Right lobe of liver (tissue), 6 donors: ENCODE results near the gene GBE1. TPM values are rescaled to one million over a fixed set of nuclear protein-coding genes. Genes with fewer than 3 reads are reported as not detected.

ENCODE experiments used
- ATAC-seq, 4 donors: fragments of 200-7000 bp; cut with Tn5 transposase; one replicate each; pipeline ENCODE4 v1.9.1; 2020; ENCODE audit warnings: mild to moderate bottlenecking in 4 of 4, moderate library complexity in 4 of 4
- DNase-seq, 3 donors: peaks; one replicate each; pipeline ENCODE4 v3.0.0-alpha.2; 2020
- H3K27ac ChIP-seq, 3 donors: fragments of 200-600 bp; one replicate each; pipeline ENCODE4 v1.8.0; 2022
- H3K27me3 ChIP-seq, 2 donors: fragments of 200-600 bp; one replicate each; pipeline ENCODE4 v1.8.0; 2022
- H3K36me3 ChIP-seq, 4 donors: fragments of 200-600 bp; sonication (generic) in 1 of 4; one replicate each; pipeline versions ENCODE4 v1.5.1 to v1.8.0; 2017 to 2022; ENCODE audit warnings: control low read depth in 1 of 4
- H3K4me1 ChIP-seq, 4 donors: fragments of 200-600 bp; sonication (generic) in 1 of 4; one replicate each; pipeline versions ENCODE4 v1.5.1 to v1.8.0; 2017 to 2022; ENCODE audit warnings: control low read depth in 1 of 4
- H3K4me3 ChIP-seq, 3 donors: fragments of 200-600 bp; one replicate each; pipeline ENCODE4 v1.8.0; 2022
- H3K9me3 ChIP-seq, 4 donors: fragments of 200-600 bp; sonication (generic) in 1 of 4; one replicate each; pipeline versions ENCODE4 v1.5.1 to v1.8.0; 2017 to 2022; ENCODE audit warnings: control low read depth in 1 of 4
- POLR2A ChIP-seq: fragments of 450-650 bp; IDR thresholded peaks from one replicate; pipeline ENCODE4 v1.6.1; 2017; ENCODE audit warnings: antibody characterized with exemption, mild to moderate bottlenecking
- WGBS: methylation state at CpG from one replicate; pipeline ENCODE4 v1.1.6; 2018; ENCODE audit warnings: low coverage, low lambda C conversion rate; ENCODE audit not compliant: insufficient coverage; ENCODE audit errors: missing lambda C conversion rate; 5-methylcytosine and 5-hydroxymethylcytosine counted together
- intact Hi-C, 2 donors: fragments of 100-400 bp; cut with DNase I; formaldehyde crosslinking; loops; one replicate each; pipeline versions ENCODE4 v1.11.2 to v1.14.1; 2022
- total RNA-seq, 6 experiments: library from RNA; depleted of rRNA in 2 of 6; stranded (reverse); fragments of >200 nt in 2 of 6; fragmentation: NEBNext Ultra II Directional in 3 of 6; extraction: Animal tissue kit (Norgen Biotek cat#: 25700) in 3 of 6; gene quantifications; one replicate each; pipeline versions ENCODE4 v1.1.0 to v1.2.4, GENCODE V29; 2016 to 2023
- TF ChIP-seq, protein P1 (sequence below), 4 donors: fragments of 200-600 bp in 3 of 4; fragments of 450-650 bp in 1 of 4; IDR thresholded peaks; one replicate each; pipeline versions ENCODE4 v1.5.1 to v1.8.0; 2016 to 2022; ENCODE audit warnings: antibody characterized with exemption in 4 of 4, mild to moderate bottlenecking in 2 of 4
- donor health status: DM: no; HTN: yes; CAD: no.
- donor health status: DM: no; HTN: no; CAD: no.
- donor health status: DM: no; HTN: no; CAD: no.
- donor health status: DM: no; HTN: yes; CAD: no.
- donor health status: DM: no; HTN: yes; CAD: no.

Gene GBE1
- total RNA-seq, 6 experiments from 2014 or later: 27.3 to 66.0 (median 57.3) TPM

DNA sequence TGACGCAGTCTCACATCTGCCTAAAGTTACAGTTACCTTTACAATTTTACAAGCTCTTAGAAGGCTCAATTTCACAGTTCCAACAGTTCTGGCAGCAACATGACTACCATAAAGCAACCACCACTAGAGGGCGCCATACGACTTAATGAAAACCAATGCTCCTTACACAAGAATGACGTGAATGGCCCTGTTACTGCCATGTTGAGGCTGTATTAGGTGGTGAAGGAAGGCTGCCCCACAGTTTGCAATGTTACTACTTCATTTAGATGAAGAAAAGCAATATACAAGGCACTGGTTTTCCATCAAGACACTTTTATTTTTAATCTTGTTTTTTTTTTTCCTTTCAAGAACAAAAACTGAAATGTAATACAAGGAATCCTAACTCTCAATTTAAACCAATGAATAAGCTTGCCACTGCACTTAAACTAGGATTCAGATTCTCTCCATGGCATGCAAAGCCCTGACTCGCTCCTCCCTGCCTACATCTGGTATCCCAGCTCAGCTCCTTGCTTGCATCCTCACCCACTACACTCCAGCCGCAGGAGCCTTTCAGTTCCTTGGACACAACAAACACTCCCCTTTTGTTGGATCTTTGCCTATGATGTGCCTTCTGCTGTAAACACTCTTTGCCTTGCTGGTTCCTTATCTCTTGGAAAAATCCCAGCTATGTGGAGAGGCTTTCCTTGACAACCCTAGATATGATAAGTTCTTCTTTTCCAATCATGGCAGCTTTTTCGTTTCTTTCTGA, 270.7 kb downstream of the GBE1 start:
- WGBS: 37% methylated on average over 7 of the region's 7 CpGs
- H3K9me3 ChIP-seq: no peaks in the 10 kb centered on the region
- intact Hi-C loops: no loop called here
- ATAC-seq (peak; percentile 85 to 96 (median 90)), DNase-seq (peak; percentile 49 to 76 (median 49))
- no peaks in the 10 kb centered on the region for H3K36me3 ChIP-seq
- H3K4me3 ChIP-seq: no peak overlapping the region
- TF ChIP-seq, protein P1, sequence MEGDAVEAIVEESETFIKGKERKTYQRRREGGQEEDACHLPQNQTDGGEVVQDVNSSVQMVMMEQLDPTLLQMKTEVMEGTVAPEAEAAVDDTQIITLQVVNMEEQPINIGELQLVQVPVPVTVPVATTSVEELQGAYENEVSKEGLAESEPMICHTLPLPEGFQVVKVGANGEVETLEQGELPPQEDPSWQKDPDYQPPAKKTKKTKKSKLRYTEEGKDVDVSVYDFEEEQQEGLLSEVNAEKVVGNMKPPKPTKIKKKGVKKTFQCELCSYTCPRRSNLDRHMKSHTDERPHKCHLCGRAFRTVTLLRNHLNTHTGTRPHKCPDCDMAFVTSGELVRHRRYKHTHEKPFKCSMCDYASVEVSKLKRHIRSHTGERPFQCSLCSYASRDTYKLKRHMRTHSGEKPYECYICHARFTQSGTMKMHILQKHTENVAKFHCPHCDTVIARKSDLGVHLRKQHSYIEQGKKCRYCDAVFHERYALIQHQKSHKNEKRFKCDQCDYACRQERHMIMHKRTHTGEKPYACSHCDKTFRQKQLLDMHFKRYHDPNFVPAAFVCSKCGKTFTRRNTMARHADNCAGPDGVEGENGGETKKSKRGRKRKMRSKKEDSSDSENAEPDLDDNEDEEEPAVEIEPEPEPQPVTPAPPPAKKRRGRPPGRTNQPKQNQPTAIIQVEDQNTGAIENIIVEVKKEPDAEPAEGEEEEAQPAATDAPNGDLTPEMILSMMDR (IDR thresholded peaks at IDR 0.05): peak; percentile 73 to 82 (median 78)
- TF ChIP-seq POLR2A: no peak
- no peak overlapping the region for H3K27ac ChIP-seq
- H3K27me3 ChIP-seq: no peaks in the 10 kb centered on the region
- peaks cover 0 to 11% (median 0%) of the 10 kb centered on the region in 4 donors for H3K4me1 ChIP-seq

DNA sequence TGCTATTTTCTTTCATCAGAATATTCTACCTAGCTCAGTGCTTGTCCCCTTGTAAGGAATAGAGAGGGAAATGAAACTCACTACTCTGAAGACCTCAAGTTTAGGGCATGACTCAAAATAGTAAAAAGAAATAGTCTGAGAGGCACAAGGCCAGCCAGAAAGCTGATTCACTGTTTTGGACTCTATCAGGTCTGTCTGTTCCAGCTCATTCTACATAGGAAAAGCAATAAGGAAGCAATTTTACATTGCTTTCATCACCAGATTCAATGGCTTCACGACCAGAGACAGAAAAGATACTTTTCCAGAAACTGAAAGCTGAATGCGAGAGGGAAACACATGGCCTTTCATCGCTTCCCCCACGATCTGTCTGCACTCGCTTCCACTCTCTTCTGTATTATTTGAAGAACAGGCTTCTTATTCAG, 276.0 kb downstream of the GBE1 start:
- H3K9me3 ChIP-seq: no peaks in the 10 kb centered on the region
- no peak for DNase-seq
- no peak overlapping the region for H3K27ac ChIP-seq
- H3K36me3 ChIP-seq: no peaks in the 10 kb centered on the region
- no peaks in the 10 kb centered on the region for H3K27me3 ChIP-seq
- ATAC-seq: peak in 2 of 4 donors; percentile 19 to 64
- intact Hi-C loops: no loop called here
- H3K4me1 ChIP-seq: no peaks in the 10 kb centered on the region
- TF ChIP-seq, protein P1 (IDR thresholded peaks at IDR 0.05): no peak
- TF ChIP-seq POLR2A: no peak
- 69% methylated on average over 5 of the region's 5 CpGs for WGBS
- no peak overlapping the region for H3K4me3 ChIP-seq

DNA sequence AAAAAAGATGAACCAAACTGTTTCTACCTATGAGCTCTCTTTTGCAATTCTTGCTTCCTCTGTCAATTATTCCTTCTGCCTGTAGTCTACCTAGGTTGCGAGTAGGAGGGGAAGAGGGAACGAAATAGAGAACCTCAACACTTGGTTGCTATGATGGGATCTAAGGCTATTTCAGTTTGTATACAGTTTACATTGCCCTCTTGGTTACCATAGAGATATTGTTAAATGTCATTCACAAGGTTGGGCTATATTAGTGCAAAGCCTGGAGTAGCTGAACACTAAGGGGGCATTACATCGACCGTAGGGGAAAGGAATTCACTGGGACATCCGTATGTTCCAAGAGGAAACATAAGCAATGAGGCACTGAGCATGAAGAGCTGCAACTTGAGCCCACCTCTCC, 276.9 kb downstream of the GBE1 start:
- intact Hi-C loops: no loop called here
- H3K9me3 ChIP-seq: no peaks in the 10 kb centered on the region
- 69% methylated on average over 5 of the region's 5 CpGs for WGBS
- H3K27ac ChIP-seq: no peak overlapping the region
- H3K27me3 ChIP-seq: no peaks in the 10 kb centered on the region
- DNase-seq: no peak
- H3K4me1 ChIP-seq: no peaks in the 10 kb centered on the region
- no peak for TF ChIP-seq POLR2A
- TF ChIP-seq, protein P1 (IDR thresholded peaks at IDR 0.05): no peak
- no peak overlapping the region for H3K4me3 ChIP-seq
- H3K36me3 ChIP-seq: no peaks in the 10 kb centered on the region
- no peak for ATAC-seq

DNA sequence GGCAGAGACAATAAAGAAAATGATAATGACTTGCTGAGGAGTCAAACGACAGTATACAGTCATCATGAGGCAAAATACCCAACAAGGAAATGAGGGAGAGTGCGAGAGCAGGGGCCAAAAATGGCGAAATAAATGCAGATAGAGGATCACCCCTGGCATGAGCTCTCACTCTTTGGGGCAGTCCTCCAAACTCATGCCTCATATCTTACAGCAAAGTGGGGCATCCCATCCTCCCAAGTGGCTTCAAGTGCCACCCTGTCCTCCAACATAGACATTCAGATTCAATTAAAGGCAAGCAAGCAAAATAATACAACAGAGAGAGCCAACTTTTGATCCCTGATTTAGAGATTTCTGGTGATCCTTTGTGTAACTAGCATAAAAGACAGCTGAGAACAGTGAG, 278.4 kb downstream of the GBE1 start:
- DNase-seq (no peak), ATAC-seq (no peak)
- H3K27me3 ChIP-seq: no peaks in the 10 kb centered on the region
- H3K4me3 ChIP-seq: no peak overlapping the region
- TF ChIP-seq POLR2A: no peak
- TF ChIP-seq, protein P1 (IDR thresholded peaks at IDR 0.05): no peak
- H3K9me3 ChIP-seq: no peaks in the 10 kb centered on the region
- no peak overlapping the region for H3K27ac ChIP-seq
- no peaks in the 10 kb centered on the region for H3K4me1 ChIP-seq
- intact Hi-C loops: no loop called here
- 81% methylated on average over 3 of the region's 3 CpGs for WGBS
- H3K36me3 ChIP-seq: no peaks in the 10 kb centered on the region
